WTC11 (cell line): Measurements from ENCODE around the gene TADA2A.
"Not testable (repeated sequence)": the region's sequence is repeated elsewhere in the genome, so short reads cannot be mapped to it uniquely, and the experiment has no call there.

Source experiments
- ATF3 ChIP-seq: sonication (generic); formaldehyde crosslinking; conservative IDR thresholded peaks from 2 replicates; pipeline ENCODE4 v1.8.1; 2022; ENCODE audit warnings: mild to moderate bottlenecking, missing genetic modification reagents
- CTCF ChIP-seq: fragments of 200-600 bp; IDR thresholded peaks from 2 replicates; pipeline ENCODE4 v1.8.0; 2022; ENCODE audit warnings: antibody characterized with exemption
- EMX1 ChIP-seq: fragments of 250-450 bp; sonication (Bioruptor Pico); IDR thresholded peaks from 2 replicates; pipeline ENCODE4 v1.8.0; 2021; ENCODE audit warnings: mild to moderate bottlenecking
- ESRRA ChIP-seq: sonication (generic); formaldehyde crosslinking; IDR thresholded peaks from 2 replicates; pipeline ENCODE4 v1.8.1; 2022; ENCODE audit warnings: mild to moderate bottlenecking, missing genetic modification reagents, borderline replicate concordance
- IRF2 ChIP-seq: sonication (generic); formaldehyde crosslinking; IDR thresholded peaks from 2 replicates; pipeline ENCODE4 v1.8.0; 2022; ENCODE audit warnings: low read depth, missing genetic modification reagents, borderline replicate concordance
- MYBL2 ChIP-seq: sonication (generic); formaldehyde crosslinking; IDR thresholded peaks from 2 replicates; pipeline ENCODE4 v1.8.1; 2023; ENCODE audit warnings: mild to moderate bottlenecking, moderate library complexity, missing genetic modification reagents
- RELA ChIP-seq: sonication (generic); formaldehyde crosslinking; IDR thresholded peaks from 2 replicates; pipeline ENCODE4 v1.8.1; 2022; ENCODE audit warnings: missing genetic modification reagents, mild to moderate bottlenecking, borderline replicate concordance
- SOX15 ChIP-seq: fragments of 250-450 bp; sonication (Bioruptor Pico); IDR thresholded peaks from 2 replicates; pipeline ENCODE4 v1.9.0; 2021; ENCODE audit warnings: mild to moderate bottlenecking
- STAT6 ChIP-seq: sonication (generic); formaldehyde crosslinking; conservative IDR thresholded peaks from 2 replicates; pipeline ENCODE4 v1.8.1; 2023; ENCODE audit warnings: mild to moderate bottlenecking, low read depth, missing genetic modification reagents, moderate library complexity
- USF2 ChIP-seq: sonication (generic); formaldehyde crosslinking; IDR thresholded peaks from 2 replicates; pipeline ENCODE4 v1.8.1; 2023; ENCODE audit warnings: mild to moderate bottlenecking, missing genetic modification reagents, moderate library complexity
- ZNF121 ChIP-seq: sonication (generic); formaldehyde crosslinking; IDR thresholded peaks from 2 replicates; pipeline ENCODE4 v1.8.0; 2023; ENCODE audit warnings: missing genetic modification reagents
- ZNF138 ChIP-seq: sonication (generic); formaldehyde crosslinking; conservative IDR thresholded peaks from 2 replicates; pipeline ENCODE4 v1.8.1; 2022; ENCODE audit warnings: mild to moderate bottlenecking, moderate library complexity, missing genetic modification reagents
- ZNF396 ChIP-seq: fragments of 250-450 bp; sonication (Bioruptor Pico); IDR thresholded peaks from 2 replicates; pipeline ENCODE4 v1.8.0; 2021; ENCODE audit warnings: mild to moderate bottlenecking, moderate library complexity, borderline replicate concordance

GRCh38 chr17:37511642-37512041 is 105.0 kb downstream of the TADA2A start:
- not testable (repeated sequence) for TF ChIP-seq IRF2 (CRISPR knock-in tag); CTCF; EMX1 (CRISPR knock-in tag); ZNF396 (CRISPR knock-in tag); ZNF121; USF2 (CRISPR knock-in tag); STAT6; ZNF138 (CRISPR knock-in tag); RELA (CRISPR knock-in tag); ATF3; MYBL2 (CRISPR knock-in tag); SOX15 (CRISPR knock-in tag); ESRRA (CRISPR knock-in tag)
